IMR-90 (cell line): ENCODE measurements around the gene ELL. TPM values are rescaled to one million over a fixed set of nuclear protein-coding genes. Genes with fewer than 3 reads are reported as not detected.

Experiments used
- ATAC-seq: fragments of 200-7000 bp; cut with Tn5 transposase; 2 replicates; pipeline ENCODE4 v1.9.1; 2020; ENCODE audit warnings: low read depth, mild to moderate bottlenecking, moderate library complexity
- BruUV-seq: library from RNA; stranded (reverse); fragments of 400-500 nt; replicated peaks from 2 replicates; lab custom pipeline; 2021; lab: Mats Ljungman, UMichigan
- CTCF ChIA-PET: fragments of 300-600 bp; formaldehyde crosslinking; extraction: SDS; loops from one replicate; lab custom pipeline; 2021; ENCODE audit warnings: antibody characterized with exemption; lab: Yijun Ruan, JAX
- POLR2A ChIA-PET: fragments of 300-600 bp; sonication (Branson Sonifier 250); formaldehyde crosslinking; loops from one replicate; lab custom pipeline; 2022; ENCODE audit warnings: antibody characterized with exemption; ENCODE audit not compliant: unreplicated experiment; lab: Charles Lee
- DNase-seq: peaks from one replicate; pipeline ENCODE4 v3.0.0; 2013
- H2AFZ ChIP-seq: replicated peaks from 2 replicates; pipeline ENCODE3; 2013; ENCODE audit warnings: low read length, mild to moderate bottlenecking; ENCODE audit not compliant: poor library complexity
- H2AK5ac ChIP-seq: 2 replicates; pipeline ENCODE4 v1.6.1; 2013; ENCODE audit warnings: low read depth, low read length, inconsistent platforms
- H2AK9ac ChIP-seq: replicated peaks from 2 replicates; pipeline ENCODE3; 2013; ENCODE audit warnings: mild to moderate bottlenecking, low read depth, low read length, moderate library complexity; ENCODE audit not compliant: poor library complexity
- H2BK120ac ChIP-seq: 2 replicates; pipeline ENCODE4 v1.6.1; 2013; ENCODE audit warnings: low read depth, low read length, inconsistent platforms
- H2BK15ac ChIP-seq: 3 replicates; pipeline ENCODE4 v1.6.1; 2013; ENCODE audit warnings: low read depth, low read length, inconsistent platforms
- H2BK20ac ChIP-seq: 2 replicates; pipeline ENCODE4 v1.6.1; 2013; ENCODE audit warnings: low read depth, mild to moderate bottlenecking, inconsistent platforms, low read length, moderate library complexity
- H2BK5ac ChIP-seq: 2 replicates; pipeline ENCODE4 v1.6.1; 2013; ENCODE audit warnings: mild to moderate bottlenecking, low read depth, low read length, inconsistent platforms; ENCODE audit not compliant: poor library complexity, severe bottlenecking
- H3K14ac ChIP-seq: replicated peaks from 2 replicates; pipeline ENCODE4 v1.6.1; 2013; ENCODE audit warnings: low read depth, low read length, inconsistent platforms
- H3K18ac ChIP-seq: 2 replicates; pipeline ENCODE4 v1.6.1; 2013; ENCODE audit warnings: low read depth, low read length, control low read depth
- H3K23ac ChIP-seq: 2 replicates; pipeline ENCODE4 v1.6.1; 2013; ENCODE audit warnings: low read depth, low read length, inconsistent platforms
- H3K27ac ChIP-seq: 2 replicates; pipeline ENCODE4 v1.5.1; 2013; ENCODE audit warnings: mild to moderate bottlenecking, control low read depth, low read length; ENCODE audit not compliant: insufficient read depth
- H3K27me3 ChIP-seq: 2 replicates; pipeline ENCODE4 v1.6.1; 2013; ENCODE audit warnings: low read length; ENCODE audit not compliant: control insufficient read depth, insufficient read depth
- H3K36me3 ChIP-seq: 2 replicates; pipeline ENCODE4 v1.6.1; 2013; ENCODE audit warnings: low read length, mixed read lengths; ENCODE audit not compliant: control insufficient read depth, insufficient read depth
- H3K4ac ChIP-seq: 2 replicates; pipeline ENCODE4 v1.6.1; 2013; ENCODE audit warnings: low read depth, low read length, inconsistent platforms
- H3K4me1 ChIP-seq: 2 replicates; pipeline ENCODE4 v1.6.1; 2013; ENCODE audit warnings: low read length, mixed read lengths; ENCODE audit not compliant: control insufficient read depth, insufficient read depth
- H3K4me2 ChIP-seq: 2 replicates; pipeline ENCODE4 v1.6.1; 2013; ENCODE audit warnings: low read depth, mild to moderate bottlenecking, control low read depth, low read length, moderate library complexity
- H3K4me3 ChIP-seq: 2 replicates; pipeline ENCODE4 v1.5.1; 2013; ENCODE audit warnings: low read depth, mild to moderate bottlenecking, control low read depth, low read length, moderate library complexity; ENCODE audit not compliant: insufficient read depth
- H3K56ac ChIP-seq: 2 replicates; pipeline ENCODE4 v1.6.1; 2013; ENCODE audit warnings: low read length, inconsistent platforms; ENCODE audit not compliant: insufficient read depth; ENCODE audit errors: extremely low read depth
- H3K79me1 ChIP-seq, 2 experiments: 2 replicates each; pipeline ENCODE4 v1.6.1; 2013; ENCODE audit warnings: low read length in 2 of 2, inconsistent platforms in 1 of 2, low read depth in 1 of 2
- H3K9ac ChIP-seq: 2 replicates; pipeline ENCODE4 v1.6.1; 2013; ENCODE audit warnings: low read depth, low read length, control low read depth
- H3K9me1 ChIP-seq: 2 replicates; pipeline ENCODE4 v1.6.1; 2013; ENCODE audit warnings: low read length, inconsistent platforms; ENCODE audit not compliant: insufficient read depth
- H3K9me3 ChIP-seq: 2 replicates; pipeline ENCODE4 v1.6.1; 2013; ENCODE audit warnings: low read length; ENCODE audit not compliant: control insufficient read depth, insufficient read depth
- H4K20me1 ChIP-seq: 2 replicates; pipeline ENCODE4 v1.6.1; 2013; ENCODE audit warnings: low read length, inconsistent platforms; ENCODE audit not compliant: insufficient read depth
- H4K5ac ChIP-seq: 2 replicates; pipeline ENCODE4 v1.6.1; 2013; ENCODE audit warnings: mild to moderate bottlenecking, low read depth, low read length, control low read depth
- H4K8ac ChIP-seq, 2 experiments: 2 replicates each; pipeline ENCODE4 v1.6.1; 2013; ENCODE audit warnings: low read depth in 2 of 2, low read length in 2 of 2, control low read depth in 1 of 2, inconsistent platforms in 1 of 2
- H4K91ac ChIP-seq: 2 replicates; pipeline ENCODE4 v1.6.1; 2013; ENCODE audit warnings: low read depth, low read length, inconsistent platforms; ENCODE audit not compliant: insufficient read depth
- MAFK ChIP-seq: IDR thresholded peaks from 2 replicates; pipeline ENCODE4 v1.6.1; 2012; ENCODE audit warnings: low read depth, low read length, improper control_type of control experiment
- MAZ ChIP-seq: IDR thresholded peaks from 2 replicates; pipeline ENCODE4 v1.6.1; 2012; ENCODE audit warnings: low read depth, mild to moderate bottlenecking, low read length, improper control_type of control experiment, moderate library complexity, borderline replicate concordance
- MXI1 ChIP-seq: IDR thresholded peaks from 2 replicates; pipeline ENCODE4 v1.6.1; 2012; ENCODE audit warnings: low read depth, mild to moderate bottlenecking, low read length, moderate library complexity, borderline replicate concordance
- WGBS, 2 experiments: methylation state at CpG; one replicate each; pipeline versions ENCODE4 v1.1.5 to v1.1.7; 2013; ENCODE audit warnings: missing lambda C conversion rate in 2 of 2; ENCODE audit not compliant: insufficient read length in 1 of 2; ENCODE audit errors: extremely low coverage in 2 of 2; 5-methylcytosine and 5-hydroxymethylcytosine counted together
- dilution Hi-C: fragments of 300-500 bp; cut with HindIII; formaldehyde crosslinking; loops from one replicate; pipeline ENCODE4 v1.14.3; 2018; ENCODE audit warnings: low sequenced_read_pairs; ENCODE audit not compliant: unreplicated experiment
- in situ Hi-C: fragments of 300-500 bp; cut with MboI; formaldehyde crosslinking; loops from 3 replicates; pipeline ENCODE4 v1.14.3; 2019; ENCODE audit warnings: low sequenced_read_pairs, inconsistent platforms, mixed read lengths
- intact Hi-C: fragments of 100-400 bp; cut with micrococcal nuclease; formaldehyde crosslinking; loops from 2 replicates; pipeline ENCODE4 v1.10.0; 2022
- polyA plus RNA-seq, 3 experiments: library from polyadenylated mRNA; depleted of rRNA; stranded (reverse); fragments of >200 nt; gene quantifications; 2 replicates each; pipeline ENCODE4 v1.2.3, GENCODE V29; 2012; ENCODE audit warnings: low replicate concordance in 1 of 3
- total RNA-seq: library from RNA; depleted of rRNA; stranded (reverse); fragments of >200 nt; gene quantifications from 2 replicates; pipeline ENCODE4 v1.2.3, GENCODE V29; 2012

The ELL gene
- total and polyA plus RNA-seq, 2 of the 4 experiments (the other 2 are of a cell fraction), result 6.3 to 13.1 TPM

DNA sequence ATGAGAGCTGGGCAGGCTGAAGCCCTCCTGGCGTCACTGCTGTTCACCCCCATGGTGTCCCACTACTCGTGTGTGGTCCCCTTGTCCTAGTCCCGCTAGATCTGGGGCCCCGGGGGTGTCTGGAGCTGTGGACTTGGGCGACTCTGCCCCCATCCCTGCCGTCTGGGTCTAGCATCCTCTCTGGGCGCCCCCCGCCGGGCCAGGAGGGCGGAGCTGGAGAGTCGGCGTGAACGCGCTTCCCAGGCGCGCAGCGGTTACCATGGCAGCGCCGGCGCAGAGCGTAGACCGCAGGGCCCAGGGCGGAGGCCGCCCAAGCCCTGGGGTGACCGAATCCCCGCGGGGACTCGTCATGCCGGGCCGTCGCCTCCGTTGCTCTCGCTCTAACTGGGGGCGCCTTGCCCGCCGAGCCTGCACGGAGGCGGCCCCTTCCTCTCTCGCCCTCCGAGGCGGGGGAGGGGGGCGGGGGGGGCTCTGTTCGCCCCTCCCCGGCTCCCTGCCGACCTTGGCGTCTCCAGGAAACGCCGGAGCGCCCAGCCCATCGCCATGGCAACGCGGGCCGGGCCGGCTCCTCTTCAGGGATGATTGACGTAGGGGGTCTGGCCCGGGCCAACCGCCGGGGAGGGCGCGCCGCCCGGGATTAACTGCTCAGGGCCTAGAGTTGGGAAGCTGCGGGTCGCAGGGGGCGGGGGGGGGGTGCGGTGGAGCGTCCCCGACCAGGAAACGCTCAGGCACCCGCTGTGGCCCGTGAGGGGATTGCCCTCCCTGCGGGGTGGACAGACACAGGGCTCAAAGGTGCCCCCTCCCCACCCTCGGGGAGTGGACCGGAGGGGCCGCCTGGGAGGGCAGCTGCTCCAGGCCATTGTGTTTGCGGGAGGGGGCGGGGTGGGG, 92.8 kb downstream of the ELL start:
- Histone ChIP-seq H3K4me3 (peak overlapping the region; percentile 23), H4K20me1 (peaks cover 43% of the 10 kb centered on the region), H2BK5ac (peak overlapping the region; percentile 11), H2BK20ac (no peak overlapping the region), H3K56ac (no peak overlapping the region), H2AK5ac (no peak overlapping the region), H2BK15ac (no peak overlapping the region), H2AFZ (peak overlapping the region; percentile 86), H3K27ac (no peak overlapping the region; the same call in 1 of the 2 replicates), H2AK9ac (peak overlapping the region; percentile 29), H3K14ac (no peak overlapping the region), H3K4me2 (peak overlapping the region; percentile 31; the same call in 1 of the 2 replicates), H3K9me1 (peaks cover 15% of the 10 kb centered on the region), H3K9ac (no peak overlapping the region), H3K9me3 (no peaks in the 10 kb centered on the region), H3K36me3 (no peaks in the 10 kb centered on the region; the same call in 1 of the 2 replicates), H2BK120ac (no peak overlapping the region), H3K27me3 (no peaks in the 10 kb centered on the region), H3K23ac (no peak overlapping the region), H3K79me1 (peaks cover 9 to 62% of the 10 kb centered on the region in 2 experiments; a peak in 3 of 4 replicates), H4K91ac (no peak overlapping the region), H3K4ac (0 out of 2 replicates have a peak overlapping the region, but pooled peaks have one; percentile 18), H3K18ac (no peak overlapping the region), H4K8ac (peak overlapping the region in 1 of 2 experiments; percentile 34; a peak in 1 of 4 replicates), H3K4me1 (peaks cover 19% of the 10 kb centered on the region), H4K5ac (no peak overlapping the region)
- ATAC-seq, result peak; percentile 73
- dilution Hi-C loops, result no loop called here
- intact Hi-C loops, result no loop called here
- in situ Hi-C loops, result no loop called here
- TF ChIP-seq MAZ, result peak; percentile 70
- TF ChIP-seq MAFK, result no peak
- peak; percentile 54; the same call in 1 of the 2 replicates for TF ChIP-seq MXI1
- 3% methylated on average over 27 of the region's 77 CpGs; no CpG with 5 or more reads in 1 of the 2 experiments for WGBS, 2 experiments
- CTCF ChIA-PET, result no interaction called here
- peak; percentile 72 for DNase-seq
- no TSS peak for BruUV-seq
- POLR2A ChIA-PET, result no interaction called here
